HepG2 (cell line): Measurements from ENCODE around the gene ANP32D.
"Not testable (repeated sequence)": the region's sequence is repeated elsewhere in the genome, so short reads cannot be mapped to it uniquely, and the experiment has no call there.

Experiments used
- CCAR2 ChIP-seq: fragments of 200-400 bp; formaldehyde crosslinking; optimal IDR thresholded peaks from 2 replicates; pipeline ENCODE3; 2018; ENCODE audit warnings: low read depth, mild to moderate bottlenecking, low read length, moderate library complexity
- ETV6 ChIP-seq: sonication (generic); formaldehyde crosslinking; conservative IDR thresholded peaks from 2 replicates; pipeline ENCODE4 v1.4.0; 2020; ENCODE audit warnings: missing genetic modification reagents
- EZH2 ChIP-seq: conservative IDR thresholded peaks from 2 replicates; pipeline ENCODE4 v1.6.1; 2012; ENCODE audit warnings: mild to moderate bottlenecking, low read depth, low read length, moderate library complexity
- HDAC2 ChIP-seq: sonication (generic); formaldehyde crosslinking; IDR thresholded peaks from 2 replicates; pipeline ENCODE4 v1.4.0; 2020; ENCODE audit warnings: missing genetic modification reagents
- JUNB ChIP-seq: sonication (generic); formaldehyde crosslinking; IDR thresholded peaks from 2 replicates; pipeline ENCODE4 v1.8.0; 2022; ENCODE audit warnings: missing genetic modification reagents, mild to moderate bottlenecking, borderline replicate concordance
- JUND ChIP-seq: sonication (generic); formaldehyde crosslinking; IDR thresholded peaks from 2 replicates; pipeline ENCODE4 v1.8.0; 2022; ENCODE audit warnings: mild to moderate bottlenecking, missing genetic modification reagents
- MTF1 ChIP-seq: sonication (generic); formaldehyde crosslinking; IDR thresholded peaks from 2 replicates; pipeline ENCODE4 v1.5.0; 2020; ENCODE audit warnings: missing genetic modification reagents
- NFYB ChIP-seq: sonication (generic); formaldehyde crosslinking; IDR thresholded peaks from 2 replicates; pipeline ENCODE4 v1.4.0; 2020; ENCODE audit warnings: missing genetic modification reagents
- POLR2A ChIP-seq, 2 experiments: IDR thresholded peaks; 2 replicates each; pipeline ENCODE4 v1.6.1; 2011; ENCODE audit warnings: low read depth in 2 of 2, low read length in 2 of 2, mild to moderate bottlenecking in 1 of 2, moderate library complexity in 1 of 2; ENCODE audit not compliant: insufficient read depth in 1 of 2
- THAP9 ChIP-seq: sonication (generic); formaldehyde crosslinking; IDR thresholded peaks from 2 replicates; pipeline ENCODE4; 2020; ENCODE audit warnings: missing genetic modification reagents, mild to moderate bottlenecking, borderline replicate concordance
- YEATS2 ChIP-seq: sonication (generic); formaldehyde crosslinking; IDR thresholded peaks from 2 replicates; pipeline ENCODE4 v1.4.0; 2020; ENCODE audit warnings: missing genetic modification reagents, borderline replicate concordance
- TF ChIP-seq, protein P1 (sequence below): sonication (generic); formaldehyde crosslinking; IDR thresholded peaks from 2 replicates; pipeline ENCODE4 v1.5.0; 2020; ENCODE audit warnings: mild to moderate bottlenecking, missing genetic modification reagents, moderate library complexity

DNA sequence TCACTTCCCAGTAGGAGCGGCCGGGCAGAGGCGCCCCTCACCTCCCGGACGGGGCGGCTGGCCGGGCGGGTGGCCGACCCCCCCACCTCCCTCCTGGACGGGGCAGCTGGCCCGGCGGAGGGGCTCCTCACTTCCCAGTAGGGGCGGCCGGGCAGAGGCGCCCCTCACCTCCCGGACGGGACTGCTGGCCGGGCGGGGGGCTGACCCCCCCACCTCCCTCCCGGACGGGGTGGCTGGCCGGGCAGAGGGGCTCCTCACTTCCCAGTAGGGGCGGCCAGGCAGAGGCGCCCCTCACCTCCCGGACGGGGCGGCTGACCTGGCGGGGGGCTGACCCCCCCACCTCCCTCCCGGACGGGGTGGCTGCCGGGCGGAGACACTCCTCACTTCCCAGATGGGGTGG is 27.9 kb downstream of the ANP32D start:
- TF ChIP-seq CCAR2; ETV6 (CRISPR knock-in tag); JUNB (CRISPR knock-in tag); NFYB (CRISPR knock-in tag); HDAC2 (CRISPR knock-in tag); EZH2; YEATS2; POLR2A (IDR thresholded peaks at IDR 0.05; ENCODE audit: insufficient read depth in 1 of 2, low read depth in 2 of 2, low read length in 2 of 2); MTF1 (CRISPR knock-in tag); JUND; THAP9 (CRISPR knock-in tag): not testable (repeated sequence)
- TF ChIP-seq, protein P1, sequence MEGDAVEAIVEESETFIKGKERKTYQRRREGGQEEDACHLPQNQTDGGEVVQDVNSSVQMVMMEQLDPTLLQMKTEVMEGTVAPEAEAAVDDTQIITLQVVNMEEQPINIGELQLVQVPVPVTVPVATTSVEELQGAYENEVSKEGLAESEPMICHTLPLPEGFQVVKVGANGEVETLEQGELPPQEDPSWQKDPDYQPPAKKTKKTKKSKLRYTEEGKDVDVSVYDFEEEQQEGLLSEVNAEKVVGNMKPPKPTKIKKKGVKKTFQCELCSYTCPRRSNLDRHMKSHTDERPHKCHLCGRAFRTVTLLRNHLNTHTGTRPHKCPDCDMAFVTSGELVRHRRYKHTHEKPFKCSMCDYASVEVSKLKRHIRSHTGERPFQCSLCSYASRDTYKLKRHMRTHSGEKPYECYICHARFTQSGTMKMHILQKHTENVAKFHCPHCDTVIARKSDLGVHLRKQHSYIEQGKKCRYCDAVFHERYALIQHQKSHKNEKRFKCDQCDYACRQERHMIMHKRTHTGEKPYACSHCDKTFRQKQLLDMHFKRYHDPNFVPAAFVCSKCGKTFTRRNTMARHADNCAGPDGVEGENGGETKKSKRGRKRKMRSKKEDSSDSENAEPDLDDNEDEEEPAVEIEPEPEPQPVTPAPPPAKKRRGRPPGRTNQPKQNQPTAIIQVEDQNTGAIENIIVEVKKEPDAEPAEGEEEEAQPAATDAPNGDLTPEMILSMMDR (CRISPR knock-in tag): not testable (repeated sequence)
